IPS-NIHi11 (cell line): ENCODE results near the gene PDK2.
A peak's percentile ranks its signal among the peaks of the same experiment; 100 is the strongest.

Source experiments
- DNase-seq: peaks from one replicate; pipeline ENCODE4 v3.0.0; 2012; ENCODE audit warnings: mixed read lengths, low spot score

PDK2 gene

GRCh38 chr17:50151041-50151936, 56.1 kb downstream of the PDK2 start:
- DNase-seq: peak; percentile 97

- peak; percentile 84 for DNase-seq
Observed at GRCh38 chr17:50151937-50152547, 56.9 kb downstream of the PDK2 start.

DNA sequence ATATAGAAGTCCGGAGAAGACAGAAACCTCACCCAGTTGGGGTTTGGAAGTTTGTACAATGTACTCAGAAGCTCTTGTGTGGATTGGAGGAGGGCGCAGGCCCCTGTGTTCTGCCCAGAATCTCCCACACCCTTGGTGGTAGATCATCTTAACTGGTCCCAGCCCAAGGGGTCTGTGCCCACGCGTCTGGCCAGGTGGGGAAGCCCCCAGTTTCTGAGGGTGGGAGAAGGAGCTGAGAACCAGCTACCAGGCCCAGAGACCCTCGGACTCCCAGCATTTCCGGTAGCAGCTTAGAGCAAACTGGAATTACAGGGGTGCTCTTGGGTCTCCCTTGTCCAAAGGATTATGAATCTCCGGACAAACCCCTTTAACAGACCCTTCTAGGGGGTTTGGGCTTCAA, 57.6 kb downstream of the PDK2 start:
- no peak for DNase-seq

- no peak for DNase-seq
Observed at GRCh38 chr17:50153650-50154575, 58.8 kb downstream of the PDK2 start.

GRCh38 chr17:50154604-50155003, 59.5 kb downstream of the PDK2 start:
- DNase-seq: no peak

GRCh38 chr17:50155115-50155819, 60.1 kb downstream of the PDK2 start:
- DNase-seq: no peak

- no peak for DNase-seq
Observed at GRCh38 chr17:50157891-50158290, 62.7 kb downstream of the PDK2 start.

GRCh38 chr17:50161023-50161910, 66.1 kb downstream of the PDK2 start:
- peak; percentile 99 for DNase-seq
